ENCODE data around the gene APOBEC3G.

APOBEC3G gene

GRCh38 chr22:39084666-39085065, 7.6 kb downstream of the APOBEC3G start:
- H2AFZ ChIP-seq (ENCODE audit: low read length), result no peak overlapping the region
- no peaks in the 10 kb centered on the region for H3K9me3 ChIP-seq (ENCODE audit: low read length)
- H3K4me3 ChIP-seq (ENCODE audit: low read depth, low read length, poor library complexity, severe bottlenecking), result no peak overlapping the region
- no peaks in the 10 kb centered on the region for H3K4me1 ChIP-seq (ENCODE audit: insufficient read depth, low read length, severe bottlenecking)
- no peaks in the 10 kb centered on the region for H3K79me2 ChIP-seq (ENCODE audit: insufficient read depth, low read length)
- no peaks in the 10 kb centered on the region for H3K9me2 ChIP-seq (ENCODE audit: low read depth, low read length)
- no peaks in the 10 kb centered on the region for H4K20me1 ChIP-seq (ENCODE audit: insufficient read depth, low read length)
- no peak overlapping the region for H3K9ac ChIP-seq (ENCODE audit: low read length)
- H3K27me3 ChIP-seq (ENCODE audit: insufficient read depth, low read length), result peaks cover 4% of the 10 kb centered on the region; the same call in 1 of the 2 replicates
- TF ChIP-seq CTCF (IDR thresholded peaks at IDR 0.05; ENCODE audit: low read length) (no peak), EZH2 (IDR thresholded peaks at IDR 0.05; ENCODE audit: borderline replicate concordance, low read length) (no peak)
- no peaks in the 10 kb centered on the region for H3F3A ChIP-seq (ENCODE audit: insufficient read depth, low read length)
- no peaks in the 10 kb centered on the region for H3K36me3 ChIP-seq (ENCODE audit: insufficient read depth, low read length)
- H3K4me2 ChIP-seq (ENCODE audit: low read length), result no peak overlapping the region
- H3K27ac ChIP-seq (ENCODE audit: low read depth, low read length, poor library complexity, severe bottlenecking), result no peak overlapping the region

DNA sequence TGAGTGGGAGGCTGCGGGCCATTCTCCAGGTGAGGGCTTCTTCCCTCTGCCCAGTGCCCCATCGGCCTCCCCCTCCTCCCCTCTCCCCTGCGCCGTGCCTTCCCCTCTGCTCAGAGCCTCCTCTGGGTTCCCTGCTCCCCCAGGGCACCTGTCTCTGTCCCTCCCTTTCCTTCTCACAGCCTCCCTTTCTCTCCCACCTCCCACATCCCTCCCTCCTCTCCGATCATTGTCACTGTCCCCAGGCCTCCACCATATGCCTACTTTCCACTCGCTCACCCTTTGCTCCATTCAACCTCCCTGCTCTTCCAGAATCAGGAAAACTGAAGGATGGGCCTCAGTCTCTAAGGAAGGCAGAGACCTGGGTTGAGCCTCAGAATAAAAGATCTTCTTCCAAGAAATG, 10.0 kb downstream of the APOBEC3G start:
- H3K4me1 ChIP-seq (ENCODE audit: insufficient read depth, low read length, severe bottlenecking), result no peaks in the 10 kb centered on the region
- TF ChIP-seq CTCF (IDR thresholded peaks at IDR 0.05; ENCODE audit: low read length) (no peak), EZH2 (IDR thresholded peaks at IDR 0.05; ENCODE audit: borderline replicate concordance, low read length) (no peak)
- no peak overlapping the region for H2AFZ ChIP-seq (ENCODE audit: low read length)
- H3K27me3 ChIP-seq (ENCODE audit: insufficient read depth, low read length), result peaks cover 4% of the 10 kb centered on the region; the same call in 1 of the 2 replicates
- H3K9me3 ChIP-seq (ENCODE audit: low read length), result no peaks in the 10 kb centered on the region
- H3K4me2 ChIP-seq (ENCODE audit: low read length), result no peak overlapping the region
- H3K9me2 ChIP-seq (ENCODE audit: low read depth, low read length), result no peaks in the 10 kb centered on the region
- H3K4me3 ChIP-seq (ENCODE audit: low read depth, low read length, poor library complexity, severe bottlenecking), result no peak overlapping the region
- no peak overlapping the region for H3K27ac ChIP-seq (ENCODE audit: low read depth, low read length, poor library complexity, severe bottlenecking)
- no peaks in the 10 kb centered on the region for H3K36me3 ChIP-seq (ENCODE audit: insufficient read depth, low read length)
- H3K9ac ChIP-seq (ENCODE audit: low read length), result no peak overlapping the region
- H4K20me1 ChIP-seq (ENCODE audit: insufficient read depth, low read length), result no peaks in the 10 kb centered on the region
- no peaks in the 10 kb centered on the region for H3K79me2 ChIP-seq (ENCODE audit: insufficient read depth, low read length)
- no peaks in the 10 kb centered on the region for H3F3A ChIP-seq (ENCODE audit: insufficient read depth, low read length)

- Histone ChIP-seq H3K9me3 (ENCODE audit: low read length) (no peaks in the 10 kb centered on the region), H3K4me2 (ENCODE audit: low read length) (no peak overlapping the region), H3K79me2 (ENCODE audit: insufficient read depth, low read length) (no peaks in the 10 kb centered on the region), H4K20me1 (ENCODE audit: insufficient read depth, low read length) (no peaks in the 10 kb centered on the region), H3F3A (ENCODE audit: insufficient read depth, low read length) (no peaks in the 10 kb centered on the region), H3K4me3 (ENCODE audit: low read depth, low read length, poor library complexity, severe bottlenecking) (no peak overlapping the region), H3K27ac (ENCODE audit: low read depth, low read length, poor library complexity, severe bottlenecking) (no peak overlapping the region), H3K9me2 (ENCODE audit: low read depth, low read length) (no peaks in the 10 kb centered on the region), H3K4me1 (ENCODE audit: insufficient read depth, low read length, severe bottlenecking) (no peaks in the 10 kb centered on the region), H2AFZ (ENCODE audit: low read length) (no peak overlapping the region), H3K27me3 (ENCODE audit: insufficient read depth, low read length) (peaks cover 4% of the 10 kb centered on the region; the same call in 1 of the 2 replicates), H3K36me3 (ENCODE audit: insufficient read depth, low read length) (no peaks in the 10 kb centered on the region), H3K9ac (ENCODE audit: low read length) (no peak overlapping the region)
- TF ChIP-seq CTCF (IDR thresholded peaks at IDR 0.05; ENCODE audit: low read length), result no peak
- no peak for TF ChIP-seq EZH2 (IDR thresholded peaks at IDR 0.05; ENCODE audit: borderline replicate concordance, low read length)
Observed at GRCh38 chr22:39087881-39088684, 11.0 kb downstream of the APOBEC3G start.
